Measurements from ENCODE around the gene RUBCNL. TPM values are rescaled to one million over a fixed set of nuclear protein-coding genes. Genes with fewer than 3 reads are reported as not detected.

Gene RUBCNL
- total RNA-seq, 1 donor from 2014 or later: 2.1 TPM

GRCh38 chr13:46297361-46297811 is 89.7 kb downstream of the RUBCNL start:
- Mint-ChIP-seq H3K36me3 (ENCODE audit: insufficient read depth) (no peaks in the 10 kb centered on the region), H3K27ac (no peak overlapping the region), H3K27me3 (peaks cover 6% of the 10 kb centered on the region), H3K9me3 (ENCODE audit: low read depth) (peaks cover 12% of the 10 kb centered on the region), H3K4me3 (ENCODE audit: low read depth) (no peak overlapping the region), H3K4me1 (ENCODE audit: low read depth) (no peaks in the 10 kb centered on the region)
- no peak for DNase-seq (ENCODE audit: low spot score, unreplicated experiment)
- TF ChIP-seq, protein P1, sequence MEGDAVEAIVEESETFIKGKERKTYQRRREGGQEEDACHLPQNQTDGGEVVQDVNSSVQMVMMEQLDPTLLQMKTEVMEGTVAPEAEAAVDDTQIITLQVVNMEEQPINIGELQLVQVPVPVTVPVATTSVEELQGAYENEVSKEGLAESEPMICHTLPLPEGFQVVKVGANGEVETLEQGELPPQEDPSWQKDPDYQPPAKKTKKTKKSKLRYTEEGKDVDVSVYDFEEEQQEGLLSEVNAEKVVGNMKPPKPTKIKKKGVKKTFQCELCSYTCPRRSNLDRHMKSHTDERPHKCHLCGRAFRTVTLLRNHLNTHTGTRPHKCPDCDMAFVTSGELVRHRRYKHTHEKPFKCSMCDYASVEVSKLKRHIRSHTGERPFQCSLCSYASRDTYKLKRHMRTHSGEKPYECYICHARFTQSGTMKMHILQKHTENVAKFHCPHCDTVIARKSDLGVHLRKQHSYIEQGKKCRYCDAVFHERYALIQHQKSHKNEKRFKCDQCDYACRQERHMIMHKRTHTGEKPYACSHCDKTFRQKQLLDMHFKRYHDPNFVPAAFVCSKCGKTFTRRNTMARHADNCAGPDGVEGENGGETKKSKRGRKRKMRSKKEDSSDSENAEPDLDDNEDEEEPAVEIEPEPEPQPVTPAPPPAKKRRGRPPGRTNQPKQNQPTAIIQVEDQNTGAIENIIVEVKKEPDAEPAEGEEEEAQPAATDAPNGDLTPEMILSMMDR (IDR thresholded peaks at IDR 0.05; ENCODE audit: unreplicated experiment): no peak

GRCh38 chr13:46296921-46297320 is 90.1 kb downstream of the RUBCNL start:
- Mint-ChIP-seq H3K27me3 (peaks cover 6% of the 10 kb centered on the region), H3K27ac (no peak overlapping the region), H3K9me3 (ENCODE audit: low read depth) (peaks cover 10% of the 10 kb centered on the region), H3K4me3 (ENCODE audit: low read depth) (no peak overlapping the region), H3K4me1 (ENCODE audit: low read depth) (no peaks in the 10 kb centered on the region), H3K36me3 (ENCODE audit: insufficient read depth) (no peaks in the 10 kb centered on the region)
- DNase-seq (ENCODE audit: low spot score, unreplicated experiment): no peak
- TF ChIP-seq, protein P1 (IDR thresholded peaks at IDR 0.05; ENCODE audit: unreplicated experiment): no peak

GRCh38 chr13:46296115-46296822 is 90.8 kb downstream of the RUBCNL start:
- Mint-ChIP-seq H3K27ac (no peak overlapping the region), H3K4me3 (ENCODE audit: low read depth) (no peak overlapping the region), H3K4me1 (ENCODE audit: low read depth) (no peaks in the 10 kb centered on the region), H3K9me3 (ENCODE audit: low read depth) (peaks cover 10% of the 10 kb centered on the region), H3K27me3 (peaks cover 6% of the 10 kb centered on the region), H3K36me3 (ENCODE audit: insufficient read depth) (no peaks in the 10 kb centered on the region)
- TF ChIP-seq, protein P1 (IDR thresholded peaks at IDR 0.05; ENCODE audit: unreplicated experiment): no peak
- no peak for DNase-seq (ENCODE audit: low spot score, unreplicated experiment)

GRCh38 chr13:46295491-46296114 is 91.4 kb downstream of the RUBCNL start:
- TF ChIP-seq, protein P1 (IDR thresholded peaks at IDR 0.05; ENCODE audit: unreplicated experiment): no peak
- H3K4me3 Mint-ChIP-seq (ENCODE audit: low read depth): no peak overlapping the region
- no peaks in the 10 kb centered on the region for H3K4me1 Mint-ChIP-seq (ENCODE audit: low read depth)
- H3K36me3 Mint-ChIP-seq (ENCODE audit: insufficient read depth): no peaks in the 10 kb centered on the region
- no peak for DNase-seq (ENCODE audit: low spot score, unreplicated experiment)
- H3K9me3 Mint-ChIP-seq (ENCODE audit: low read depth): peaks cover 10% of the 10 kb centered on the region
- H3K27ac Mint-ChIP-seq: no peak overlapping the region
- peaks cover 6% of the 10 kb centered on the region for H3K27me3 Mint-ChIP-seq

DNA sequence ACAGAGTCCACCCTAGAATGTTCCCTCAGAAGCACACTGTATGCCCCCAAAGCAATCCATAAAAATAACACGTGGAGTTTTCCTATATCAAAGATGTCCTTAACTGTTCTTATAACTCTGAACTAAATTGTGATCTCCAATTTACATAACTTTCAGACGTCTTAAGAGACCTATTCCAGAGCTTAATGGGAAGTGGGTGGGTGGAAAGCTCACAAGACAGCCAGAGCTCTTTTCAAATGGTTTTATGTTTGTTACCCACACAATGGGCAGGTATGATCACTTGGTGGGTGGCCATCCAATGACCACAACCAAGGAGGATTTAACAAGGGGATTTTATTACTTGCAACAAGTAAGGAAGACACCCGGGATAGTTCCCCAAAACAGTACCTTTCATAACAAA is 93.6 kb downstream of the RUBCNL start:
- Mint-ChIP-seq H3K27ac (no peak overlapping the region), H3K36me3 (ENCODE audit: insufficient read depth) (no peaks in the 10 kb centered on the region), H3K27me3 (peaks cover 6% of the 10 kb centered on the region), H3K4me1 (ENCODE audit: low read depth) (peaks cover 2% of the 10 kb centered on the region), H3K4me3 (ENCODE audit: low read depth) (no peak overlapping the region), H3K9me3 (ENCODE audit: low read depth) (no peaks in the 10 kb centered on the region)
- DNase-seq (ENCODE audit: low spot score, unreplicated experiment): no peak
- TF ChIP-seq, protein P1 (IDR thresholded peaks at IDR 0.05; ENCODE audit: unreplicated experiment): no peak

Other genes with a start within 250 kb of the RUBCNL start
- 8.3 and 17.0 TPM in 2 replicates for gene LCP1, start 205.1 kb downstream of the RUBCNL start, total RNA-seq
- 0.24 and 0.42 TPM in 2 replicates for gene LRRC63, start 175.3 kb downstream of the RUBCNL start, total RNA-seq
- 17.9 and 18.3 TPM in 2 replicates for gene LRCH1, start 165.9 kb upstream of the RUBCNL start, total RNA-seq

Data from progenitor cell of endocrine pancreas (in vitro differentiated cells).